Astrocyte (in vitro differentiated cells and primary cell): ENCODE measurements around the gene PHB1. TPM values are rescaled to one million over a fixed set of nuclear protein-coding genes. Genes with fewer than 3 reads are reported as not detected.
"Not testable (repeated sequence)": the region's sequence is repeated elsewhere in the genome, so short reads cannot be mapped to it uniquely, and the experiment has no call there.

Experiments used
- DNase-seq: peaks from one replicate; pipeline ENCODE4 v3.0.0-alpha.2; 2010; ENCODE audit warnings: low read depth
- FAIRE-seq: peaks from 2 replicates; lab custom pipeline; 2011; peaks lifted over from hg19 to GRCh38; lab: Jason Lieb, UNC
- H2AFZ ChIP-seq: 2 replicates; pipeline ENCODE4 v1.6.0; 2012; ENCODE audit warnings: low read depth, low read length, inconsistent platforms
- H3K27ac ChIP-seq: 2 replicates; pipeline ENCODE4 v1.5.1; 2011; ENCODE audit warnings: low read depth, low read length, inconsistent platforms
- H3K27me3 ChIP-seq: 2 replicates; pipeline ENCODE4 v1.6.0; 2011; ENCODE audit warnings: low read length, inconsistent platforms; ENCODE audit not compliant: insufficient read depth
- H3K36me3 ChIP-seq: 2 replicates; pipeline ENCODE4 v1.5.1; 2011; ENCODE audit warnings: low read length, inconsistent platforms; ENCODE audit not compliant: insufficient read depth
- H3K4me1 ChIP-seq: 2 replicates; pipeline ENCODE4 v1.5.1; 2011; ENCODE audit warnings: low read length, inconsistent platforms; ENCODE audit not compliant: insufficient read depth
- H3K4me2 ChIP-seq: 2 replicates; pipeline ENCODE4 v1.6.0; 2012; ENCODE audit warnings: low read length, inconsistent platforms
- H3K4me3 ChIP-seq: 2 replicates; pipeline ENCODE4 v1.5.1; 2011; ENCODE audit warnings: low read depth, mild to moderate bottlenecking, low read length, inconsistent platforms; ENCODE audit not compliant: insufficient read depth
- H3K79me2 ChIP-seq: 2 replicates; pipeline ENCODE4 v1.6.0; 2012; ENCODE audit warnings: mild to moderate bottlenecking, low read length, inconsistent platforms; ENCODE audit not compliant: insufficient read depth
- H3K9ac ChIP-seq: 2 replicates; pipeline ENCODE4 v1.6.0; 2012; ENCODE audit warnings: mild to moderate bottlenecking, low read length, inconsistent platforms
- H3K9me3 ChIP-seq: 2 replicates; pipeline ENCODE4 v1.5.1; 2012; ENCODE audit warnings: low read depth, mild to moderate bottlenecking, low read length, inconsistent platforms; ENCODE audit not compliant: insufficient read depth
- H4K20me1 ChIP-seq: 2 replicates; pipeline ENCODE4 v1.6.0; 2012; ENCODE audit warnings: low read length, inconsistent platforms; ENCODE audit not compliant: insufficient read depth
- H3K27ac Mint-ChIP-seq: one replicate; pipeline ENCODE4 v1.8.0; 2021; ENCODE audit warnings: mild to moderate bottlenecking, mixed read lengths; ENCODE audit not compliant: unreplicated experiment
- H3K27me3 Mint-ChIP-seq: one replicate; pipeline ENCODE4 v1.8.0; 2021; ENCODE audit warnings: low read depth, mixed read lengths; ENCODE audit not compliant: unreplicated experiment
- H3K36me3 Mint-ChIP-seq: one replicate; pipeline ENCODE4 v1.8.0; 2021; ENCODE audit warnings: low read depth, mixed read lengths; ENCODE audit not compliant: unreplicated experiment
- H3K4me1 Mint-ChIP-seq: one replicate; pipeline ENCODE4 v1.8.0; 2021; ENCODE audit warnings: low read depth, mixed read lengths; ENCODE audit not compliant: unreplicated experiment
- H3K4me3 Mint-ChIP-seq: one replicate; pipeline ENCODE4 v1.8.0; 2021; ENCODE audit warnings: mild to moderate bottlenecking, moderate library complexity, mixed read lengths; ENCODE audit not compliant: unreplicated experiment
- H3K9me3 Mint-ChIP-seq: one replicate; pipeline ENCODE4 v1.8.0; 2021; ENCODE audit warnings: mild to moderate bottlenecking, mixed read lengths; ENCODE audit not compliant: unreplicated experiment
- EZH2 ChIP-seq: IDR thresholded peaks from 2 replicates; pipeline ENCODE4 v1.6.1; 2012; ENCODE audit warnings: mild to moderate bottlenecking, low read length, inconsistent platforms; ENCODE audit not compliant: insufficient read depth
- total RNA-seq: library from RNA; stranded (reverse); gene quantifications from 2 replicates; pipeline ENCODE4 v1.2.1, GENCODE V29; 2021
- TF ChIP-seq, protein P1 (sequence below): IDR thresholded peaks from 2 replicates; pipeline ENCODE4 v1.5.1; 2011; ENCODE audit warnings: low read depth, mild to moderate bottlenecking, inconsistent platforms, low read length, moderate library complexity; ENCODE audit not compliant: insufficient read depth

Gene PHB1
- total RNA-seq, 1 donor from 2014 or later: 227 TPM

DNA sequence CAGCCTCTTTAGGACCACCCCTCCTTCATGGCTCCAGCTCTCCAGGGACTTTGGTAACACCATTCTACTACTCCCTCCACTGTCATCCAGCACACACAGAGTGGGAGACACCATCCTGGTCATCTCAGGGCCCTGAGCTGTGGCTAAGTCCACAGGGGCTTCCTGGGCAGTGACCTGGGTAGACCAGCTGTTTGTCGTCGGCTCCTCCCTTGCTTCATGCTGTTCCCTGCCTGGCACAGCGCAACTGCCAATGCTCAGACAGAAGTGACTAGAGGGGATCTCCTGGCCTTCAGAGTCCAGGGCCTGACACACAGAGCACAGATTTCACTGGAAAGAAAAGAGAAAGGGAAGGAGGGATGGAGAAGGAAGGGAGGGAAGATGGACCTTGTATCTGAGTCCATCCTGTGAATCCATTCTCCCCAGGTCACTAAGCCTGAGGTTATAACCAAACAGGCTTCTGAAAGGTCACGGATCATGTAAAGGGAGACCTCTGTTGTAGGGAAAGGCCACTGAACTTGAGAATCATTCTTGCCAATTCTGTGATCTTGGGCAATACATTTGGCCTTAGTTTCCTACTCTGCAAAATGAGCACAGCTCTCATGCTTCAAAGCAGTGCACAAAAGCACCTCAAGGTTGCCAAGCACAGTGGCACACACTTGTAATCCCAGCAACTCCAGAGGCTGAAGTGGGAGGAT is 18.5 kb upstream of the PHB1 start:
- Histone ChIP-seq H3K4me1 (peaks cover under 1% of the 10 kb centered on the region), H3K4me3 (no peak overlapping the region), H3K36me3 (no peaks in the 10 kb centered on the region), H2AFZ (no peak overlapping the region), H4K20me1 (no peaks in the 10 kb centered on the region), H3K9ac (no peak overlapping the region), H3K27me3 (peaks cover 19% of the 10 kb centered on the region), H3K79me2 (no peaks in the 10 kb centered on the region), H3K27ac (no peak overlapping the region), H3K9me3 (no peaks in the 10 kb centered on the region), H3K4me2 (no peak overlapping the region)
- peaks cover 3% of the 10 kb centered on the region for H3K9me3 Mint-ChIP-seq
- peaks cover 40% of the 10 kb centered on the region for H3K27me3 Mint-ChIP-seq
- FAIRE-seq (no peak), DNase-seq (no peak)
- H3K4me1 Mint-ChIP-seq: no peaks in the 10 kb centered on the region
- no peaks in the 10 kb centered on the region for H3K36me3 Mint-ChIP-seq
- H3K4me3 Mint-ChIP-seq: peak overlapping the region; percentile 54
- H3K27ac Mint-ChIP-seq: no peak overlapping the region
- TF ChIP-seq EZH2: no peak
- TF ChIP-seq, protein P1, sequence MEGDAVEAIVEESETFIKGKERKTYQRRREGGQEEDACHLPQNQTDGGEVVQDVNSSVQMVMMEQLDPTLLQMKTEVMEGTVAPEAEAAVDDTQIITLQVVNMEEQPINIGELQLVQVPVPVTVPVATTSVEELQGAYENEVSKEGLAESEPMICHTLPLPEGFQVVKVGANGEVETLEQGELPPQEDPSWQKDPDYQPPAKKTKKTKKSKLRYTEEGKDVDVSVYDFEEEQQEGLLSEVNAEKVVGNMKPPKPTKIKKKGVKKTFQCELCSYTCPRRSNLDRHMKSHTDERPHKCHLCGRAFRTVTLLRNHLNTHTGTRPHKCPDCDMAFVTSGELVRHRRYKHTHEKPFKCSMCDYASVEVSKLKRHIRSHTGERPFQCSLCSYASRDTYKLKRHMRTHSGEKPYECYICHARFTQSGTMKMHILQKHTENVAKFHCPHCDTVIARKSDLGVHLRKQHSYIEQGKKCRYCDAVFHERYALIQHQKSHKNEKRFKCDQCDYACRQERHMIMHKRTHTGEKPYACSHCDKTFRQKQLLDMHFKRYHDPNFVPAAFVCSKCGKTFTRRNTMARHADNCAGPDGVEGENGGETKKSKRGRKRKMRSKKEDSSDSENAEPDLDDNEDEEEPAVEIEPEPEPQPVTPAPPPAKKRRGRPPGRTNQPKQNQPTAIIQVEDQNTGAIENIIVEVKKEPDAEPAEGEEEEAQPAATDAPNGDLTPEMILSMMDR: no peak

DNA sequence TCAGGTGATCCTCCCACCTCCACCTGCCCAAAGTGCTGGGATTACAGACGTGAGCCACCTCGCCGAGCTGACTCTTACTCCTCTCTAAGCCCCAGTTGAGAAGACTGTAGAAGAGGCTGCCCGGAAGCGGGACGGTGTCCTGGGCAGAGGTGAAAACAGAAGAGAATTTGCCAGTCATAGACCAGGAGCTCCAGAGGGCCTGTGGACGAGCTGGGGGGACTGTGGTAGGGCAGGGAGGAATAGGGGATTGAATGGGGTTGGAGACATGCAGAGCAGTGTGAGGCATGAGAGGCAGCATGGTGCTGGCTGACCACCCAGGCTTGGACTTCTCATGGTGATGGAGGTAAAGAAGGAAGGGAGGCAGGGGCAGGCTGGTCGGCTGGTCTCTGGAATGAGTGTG is 17.1 kb upstream of the PHB1 start:
- Histone ChIP-seq H3K27me3 (peaks cover 20% of the 10 kb centered on the region), H3K9ac (no peak overlapping the region), H3K27ac (no peak overlapping the region), H3K36me3 (no peaks in the 10 kb centered on the region), H3K4me1 (no peaks in the 10 kb centered on the region), H3K79me2 (no peaks in the 10 kb centered on the region), H3K4me3 (no peak overlapping the region), H3K4me2 (no peak overlapping the region), H4K20me1 (no peaks in the 10 kb centered on the region), H3K9me3 (no peaks in the 10 kb centered on the region), H2AFZ (no peak overlapping the region)
- no peaks in the 10 kb centered on the region for H3K36me3 Mint-ChIP-seq
- H3K4me1 Mint-ChIP-seq: no peaks in the 10 kb centered on the region
- peaks cover 37% of the 10 kb centered on the region for H3K27me3 Mint-ChIP-seq
- DNase-seq (no peak), FAIRE-seq (no peak)
- H3K9me3 Mint-ChIP-seq: peaks cover 4% of the 10 kb centered on the region
- no peak overlapping the region for H3K27ac Mint-ChIP-seq
- H3K4me3 Mint-ChIP-seq: no peak overlapping the region
- TF ChIP-seq, protein P1: no peak
- no peak for TF ChIP-seq EZH2

DNA sequence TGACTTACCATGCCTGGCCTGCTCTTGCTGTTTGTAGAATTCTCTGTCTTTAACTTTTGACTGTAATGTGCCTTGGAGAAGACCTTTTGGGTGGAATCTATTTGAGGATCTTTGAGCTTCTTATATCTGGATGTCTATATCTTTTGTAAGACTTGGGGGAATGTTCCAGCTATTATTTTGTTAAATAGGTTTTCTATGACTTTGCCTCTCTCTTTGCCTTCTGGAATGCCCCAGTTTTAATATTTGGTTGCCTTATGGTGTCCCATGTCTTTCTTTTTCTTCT is 10.3 kb upstream of the PHB1 start:
- no peak for FAIRE-seq
- DNase-seq: no peak
- H3K4me1 ChIP-seq: no peaks in the 10 kb centered on the region
- no peak overlapping the region for H3K4me2 ChIP-seq
- H3K9me3 ChIP-seq: no peaks in the 10 kb centered on the region
- Mint-ChIP-seq H3K9me3 (peaks cover 16% of the 10 kb centered on the region), H3K27me3 (peaks cover 20% of the 10 kb centered on the region), H3K4me1 (no peaks in the 10 kb centered on the region), H3K27ac (no peak overlapping the region), H3K36me3 (peaks cover 2% of the 10 kb centered on the region), H3K4me3 (no peak overlapping the region)
- H3K27ac ChIP-seq: no peak overlapping the region
- H3K36me3 ChIP-seq: no peaks in the 10 kb centered on the region
- H3K4me3 ChIP-seq: no peak overlapping the region
- no peaks in the 10 kb centered on the region for H4K20me1 ChIP-seq
- no peaks in the 10 kb centered on the region for H3K79me2 ChIP-seq
- H2AFZ ChIP-seq: no peak overlapping the region
- peaks cover 9% of the 10 kb centered on the region for H3K27me3 ChIP-seq
- TF ChIP-seq, protein P1: no peak
- TF ChIP-seq EZH2: no peak
- no peak overlapping the region for H3K9ac ChIP-seq

DNA sequence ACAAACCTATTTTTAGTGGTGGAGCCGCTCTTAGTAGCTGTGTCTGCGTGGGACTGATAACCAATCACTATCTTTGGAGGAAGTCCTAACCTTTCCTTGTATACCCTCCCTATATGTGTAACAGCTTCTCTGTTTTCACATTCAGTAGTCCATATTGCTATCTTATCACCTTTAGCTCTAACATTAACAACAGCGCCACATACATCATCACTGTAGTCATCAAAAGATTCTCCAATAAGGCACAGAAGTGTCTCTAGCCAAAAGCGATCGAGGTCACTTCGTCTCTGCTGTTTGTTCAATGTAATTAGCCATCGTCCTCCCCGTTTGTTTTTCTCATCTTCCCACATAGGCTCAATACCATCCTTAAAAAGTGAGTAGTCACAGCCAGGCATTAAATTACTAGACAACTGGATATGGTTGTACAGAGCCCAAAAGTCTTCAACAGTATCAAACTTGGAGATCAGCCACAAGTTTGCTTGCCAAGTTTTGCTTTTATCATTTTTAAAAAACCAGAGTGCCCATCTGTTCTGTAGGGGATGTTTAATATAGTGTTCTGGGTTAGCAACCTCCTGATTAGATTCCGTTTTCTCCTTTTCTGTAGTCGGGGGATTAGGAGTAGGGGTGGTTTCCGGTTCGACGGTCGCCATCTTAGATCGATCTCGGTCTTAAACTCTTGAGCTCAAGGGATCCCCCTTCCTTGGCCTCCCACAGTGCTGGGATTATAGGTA is 9.8 kb upstream of the PHB1 start:
- not testable (repeated sequence) for H3K79me2 ChIP-seq, H3K9ac ChIP-seq, H3K27me3 ChIP-seq, H3K4me2 ChIP-seq, FAIRE-seq, H3K4me1 Mint-ChIP-seq, H4K20me1 ChIP-seq, H3K27ac ChIP-seq, H3K4me3 Mint-ChIP-seq, H3K36me3 ChIP-seq, H3K9me3 ChIP-seq, DNase-seq, H3K36me3 Mint-ChIP-seq, H3K4me3 ChIP-seq, H3K4me1 ChIP-seq, H3K27ac Mint-ChIP-seq, H2AFZ ChIP-seq
- peaks cover 18% of the 10 kb centered on the region for H3K9me3 Mint-ChIP-seq
- peaks cover 20% of the 10 kb centered on the region for H3K27me3 Mint-ChIP-seq
